SU-DHL-6 (cell line): ENCODE measurements around the gene GOLGA6D.
"Not testable (repeated sequence)": the region's sequence is repeated elsewhere in the genome, so short reads cannot be mapped to it uniquely, and the experiment has no call there.

Experiments used
- H2AFZ ChIP-seq: fragments of 200-600 bp; sonication (generic); 2 replicates; pipeline ENCODE4 v1.6.1; 2014; ENCODE audit warnings: low read depth, mild to moderate bottlenecking, moderate library complexity, mixed read lengths, antibody characterized with exemption, low read length; ENCODE audit not compliant: severe bottlenecking
- H3F3A ChIP-seq: fragments of 200-600 bp; shearing (Covaris generic); 2 replicates; pipeline ENCODE4 v1.6.0; 2016; ENCODE audit warnings: antibody characterized with exemption, mild to moderate bottlenecking; ENCODE audit not compliant: insufficient read depth
- H3K27ac ChIP-seq: fragments of 200-600 bp; sonication (generic); 2 replicates; pipeline ENCODE4 v1.5.1; 2016; ENCODE audit warnings: low read depth, mild to moderate bottlenecking, low read length, moderate library complexity, mixed read lengths
- H3K27me3 ChIP-seq: fragments of 200-600 bp; sonication (generic), shearing (Covaris generic); 2 replicates; pipeline ENCODE4 v1.6.0; 2014; ENCODE audit warnings: mild to moderate bottlenecking, low read length
- H3K36me3 ChIP-seq: fragments of 200-600 bp; sonication (generic); 2 replicates; pipeline ENCODE4 v1.6.1; 2014; ENCODE audit warnings: mild to moderate bottlenecking, low read length, mixed read lengths
- H3K4me2 ChIP-seq: fragments of 300-600, 200-600 bp; shearing (Covaris generic), sonication (generic); 2 replicates; pipeline ENCODE4 v1.6.0; 2014; ENCODE audit warnings: low read length, low read depth, mild to moderate bottlenecking; ENCODE audit not compliant: poor library complexity, severe bottlenecking
- H3K4me3 ChIP-seq: fragments of 200-600 bp; sonication (generic); 2 replicates; pipeline ENCODE4 v1.5.1; 2014; ENCODE audit warnings: antibody characterized with exemption, low read length, mild to moderate bottlenecking, mixed read lengths; ENCODE audit not compliant: insufficient read depth, poor library complexity, severe bottlenecking
- H3K79me2 ChIP-seq: fragments of 200-600 bp; sonication (generic); 2 replicates; pipeline ENCODE4 v1.6.1; 2014; ENCODE audit warnings: mild to moderate bottlenecking, low read length, moderate library complexity; ENCODE audit not compliant: insufficient read depth
- H3K9ac ChIP-seq: fragments of 200-600 bp; sonication (generic); 2 replicates; pipeline ENCODE4 v1.7.0; 2014; ENCODE audit warnings: mild to moderate bottlenecking, low read length
- H3K9me2 ChIP-seq: fragments of 200-600 bp; sonication (generic); replicated peaks from 2 replicates; pipeline ENCODE4 v1.6.1; 2014; ENCODE audit warnings: low read length; ENCODE audit not compliant: insufficient read depth
- H3K9me3 ChIP-seq: fragments of 200-600 bp; sonication (generic); 2 replicates; pipeline ENCODE4 v1.6.1; 2014; ENCODE audit warnings: low read length, mixed read lengths; ENCODE audit not compliant: insufficient read depth
- H4K20me1 ChIP-seq: fragments of 200-600 bp; sonication (generic); 2 replicates; pipeline ENCODE4 v1.6.1; 2014; ENCODE audit warnings: low read depth, mild to moderate bottlenecking, antibody characterized with exemption, low read length, moderate library complexity, mixed read lengths
- CTCF ChIP-seq: fragments of 200-600 bp; sonication (generic); IDR thresholded peaks from one replicate; pipeline ENCODE4 v1.5.1; 2017; ENCODE audit warnings: antibody characterized with exemption, mild to moderate bottlenecking, low read length, moderate library complexity; ENCODE audit not compliant: insufficient read depth, poor library complexity, severe bottlenecking
- EZH2phosphoT487 ChIP-seq: fragments of 200-600 bp; sonication (generic), shearing (Covaris generic); conservative IDR thresholded peaks from 2 replicates; pipeline ENCODE4 v1.6.1; 2018; ENCODE audit warnings: mild to moderate bottlenecking, antibody characterized with exemption, low read length, moderate library complexity, mixed read lengths

Gene GOLGA6D

GRCh38 chr15:75339531-75340240 is 57.1 kb downstream of the GOLGA6D start:
- Histone ChIP-seq H3K9me2 (no peaks in the 10 kb centered on the region), H4K20me1 (no peaks in the 10 kb centered on the region)

GRCh38 chr15:75342221-75342620 is 59.6 kb downstream of the GOLGA6D start:
- no peak overlapping the region for H3K9ac ChIP-seq
- H3K79me2 ChIP-seq = no peaks in the 10 kb centered on the region
- no peaks in the 10 kb centered on the region for H4K20me1 ChIP-seq
- no peak overlapping the region for H2AFZ ChIP-seq
- no peaks in the 10 kb centered on the region for H3K9me3 ChIP-seq
- no peaks in the 10 kb centered on the region for H3K36me3 ChIP-seq
- H3K27me3 ChIP-seq = no peaks in the 10 kb centered on the region
- no peak overlapping the region for H3K27ac ChIP-seq
- no peak for TF ChIP-seq EZH2phosphoT487
- no peak for TF ChIP-seq CTCF
- peaks cover 12% of the 10 kb centered on the region for H3F3A ChIP-seq
- H3K4me3 ChIP-seq = no peak overlapping the region
- H3K9me2 ChIP-seq = no peaks in the 10 kb centered on the region
- no peak overlapping the region for H3K4me2 ChIP-seq

More at GRCh38 chr15:75339531-75340240, 57.1 kb downstream of the GOLGA6D start:
- Histone ChIP-seq H3K27me3 (no peaks in the 10 kb centered on the region), H3K9ac (no peak overlapping the region), H3K4me2 (no peak overlapping the region), H3K9me3 (no peaks in the 10 kb centered on the region), H3K79me2 (0 out of 2 replicates have a peak, but pooled peaks cover 3% of the 10 kb centered on the region), H3K27ac (no peak overlapping the region), H3F3A (no peaks in the 10 kb centered on the region), H2AFZ (no peak overlapping the region), H3K4me3 (no peak overlapping the region), H3K36me3 (no peaks in the 10 kb centered on the region)
- TF ChIP-seq EZH2phosphoT487 = no peak
- TF ChIP-seq CTCF = no peak

GRCh38 chr15:75343953-75344352 is 61.3 kb downstream of the GOLGA6D start:
- not testable (repeated sequence) for H3K27ac ChIP-seq, H2AFZ ChIP-seq

More at GRCh38 chr15:75343953-75344352, 61.3 kb downstream of the GOLGA6D start:
- H3F3A ChIP-seq = peaks cover 12% of the 10 kb centered on the region
- not testable (repeated sequence) for H3K4me2 ChIP-seq, H3K9ac ChIP-seq, H3K79me2 ChIP-seq, H3K4me3 ChIP-seq, H3K9me3 ChIP-seq, H3K9me2 ChIP-seq, H4K20me1 ChIP-seq, H3K27me3 ChIP-seq, H3K36me3 ChIP-seq
